ENCODE measurements around the gene SPATA16.

DNA sequence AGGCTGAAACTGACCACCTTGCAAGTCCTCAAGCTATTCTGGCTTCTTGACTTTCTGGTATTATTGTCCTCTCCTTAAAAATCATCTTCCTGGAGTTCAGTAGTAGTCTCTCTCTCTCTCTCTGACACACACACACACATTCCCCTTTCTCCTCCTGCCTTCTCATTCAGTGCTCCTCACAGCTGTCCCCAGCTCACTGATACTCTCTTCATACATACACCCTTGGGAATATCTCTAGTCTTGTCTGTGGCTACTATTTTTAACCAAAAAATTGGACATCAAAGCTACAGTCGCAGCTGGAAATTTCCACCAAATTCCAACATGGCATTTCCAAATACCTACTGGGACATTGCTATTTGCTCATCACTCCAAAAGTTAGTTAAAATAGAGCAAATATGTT lies 211.6 kb downstream of the SPATA16 start:
- TF ChIP-seq CTCF (IDR thresholded peaks at IDR 0.05; ENCODE audit: low read depth, low read length, poor library complexity, severe bottlenecking) (no peak), EZH2phosphoT487 (IDR thresholded peaks at IDR 0.05; ENCODE audit: borderline replicate concordance, low read length) (no peak)

Data from DOHH2 (cell line).